ENCODE results near the gene PPP4R2.

Gene PPP4R2

GRCh38 chr3:73024836-73025235, 28.2 kb downstream of the PPP4R2 start:
- peaks cover 5% of the 10 kb centered on the region for H3K4me1 ChIP-seq (ENCODE audit: control insufficient read depth, insufficient read depth, low read length)

GRCh38 chr3:73026111-73026759, 29.6 kb downstream of the PPP4R2 start:
- Histone ChIP-seq H3K27ac (ENCODE audit: low read length) (no peak overlapping the region), H3K4me1 (ENCODE audit: control insufficient read depth, insufficient read depth, low read length) (peaks cover 5% of the 10 kb centered on the region), H3K36me3 (ENCODE audit: control insufficient read depth in 2 of 2, insufficient read depth in 2 of 2, low read length in 2 of 2) (no peaks in the 10 kb centered on the region)

More at GRCh38 chr3:73024836-73025235, 28.2 kb downstream of the PPP4R2 start:
- no peaks in the 10 kb centered on the region for H3K9me3 ChIP-seq (ENCODE audit: control insufficient read depth in 2 of 2, low read length in 2 of 2)
- no peak overlapping the region for H3K9ac ChIP-seq (ENCODE audit: low read length in 2 of 2)
- no peak overlapping the region for H3K27ac ChIP-seq (ENCODE audit: low read length)
- H3K4me3 ChIP-seq (ENCODE audit: low read length in 2 of 2), result no peak overlapping the region
- no peaks in the 10 kb centered on the region for H3K36me3 ChIP-seq (ENCODE audit: control insufficient read depth in 2 of 2, insufficient read depth in 2 of 2, low read length in 2 of 2)
- no peaks in the 10 kb centered on the region for H3K27me3 ChIP-seq (ENCODE audit: control insufficient read depth in 1 of 2, insufficient read depth in 2 of 2, low read length in 2 of 2)

GRCh38 chr3:73026760-73027113, 30.1 kb downstream of the PPP4R2 start:
- Histone ChIP-seq H3K9ac (ENCODE audit: low read length in 2 of 2) (no peak overlapping the region), H3K27ac (ENCODE audit: low read length) (no peak overlapping the region), H3K9me3 (ENCODE audit: control insufficient read depth in 2 of 2, low read length in 2 of 2) (no peaks in the 10 kb centered on the region), H3K27me3 (ENCODE audit: control insufficient read depth in 1 of 2, insufficient read depth in 2 of 2, low read length in 2 of 2) (no peaks in the 10 kb centered on the region), H3K4me3 (ENCODE audit: low read length in 2 of 2) (no peak overlapping the region), H3K4me1 (ENCODE audit: control insufficient read depth, insufficient read depth, low read length) (peaks cover 5% of the 10 kb centered on the region), H3K36me3 (ENCODE audit: control insufficient read depth in 2 of 2, insufficient read depth in 2 of 2, low read length in 2 of 2) (no peaks in the 10 kb centered on the region)

More at GRCh38 chr3:73026111-73026759, 29.6 kb downstream of the PPP4R2 start:
- no peaks in the 10 kb centered on the region for H3K9me3 ChIP-seq (ENCODE audit: control insufficient read depth in 2 of 2, low read length in 2 of 2)
- H3K4me3 ChIP-seq (ENCODE audit: low read length in 2 of 2), result no peak overlapping the region
- no peaks in the 10 kb centered on the region for H3K27me3 ChIP-seq (ENCODE audit: control insufficient read depth in 1 of 2, insufficient read depth in 2 of 2, low read length in 2 of 2)
- no peak overlapping the region for H3K9ac ChIP-seq (ENCODE audit: low read length in 2 of 2)

GRCh38 chr3:73028803-73029202, 32.2 kb downstream of the PPP4R2 start:
- Histone ChIP-seq H3K4me1 (ENCODE audit: control insufficient read depth, insufficient read depth, low read length) (peaks cover 5% of the 10 kb centered on the region), H3K27me3 (ENCODE audit: control insufficient read depth in 1 of 2, insufficient read depth in 2 of 2, low read length in 2 of 2) (no peaks in the 10 kb centered on the region), H3K4me3 (ENCODE audit: low read length in 2 of 2) (no peak overlapping the region), H3K9ac (ENCODE audit: low read length in 2 of 2) (no peak overlapping the region), H3K9me3 (ENCODE audit: control insufficient read depth in 2 of 2, low read length in 2 of 2) (no peaks in the 10 kb centered on the region), H3K36me3 (ENCODE audit: control insufficient read depth in 2 of 2, insufficient read depth in 2 of 2, low read length in 2 of 2) (no peaks in the 10 kb centered on the region), H3K27ac (ENCODE audit: low read length) (no peak overlapping the region)

- H3K27ac ChIP-seq (ENCODE audit: low read length), result no peak overlapping the region
- no peaks in the 10 kb centered on the region for H3K9me3 ChIP-seq (ENCODE audit: control insufficient read depth in 2 of 2, low read length in 2 of 2)
- no peak overlapping the region for H3K4me3 ChIP-seq (ENCODE audit: low read length in 2 of 2)
- no peak overlapping the region for H3K9ac ChIP-seq (ENCODE audit: low read length in 2 of 2)
- no peaks in the 10 kb centered on the region for H3K36me3 ChIP-seq (ENCODE audit: control insufficient read depth in 2 of 2, insufficient read depth in 2 of 2, low read length in 2 of 2)
- no peaks in the 10 kb centered on the region for H3K27me3 ChIP-seq (ENCODE audit: control insufficient read depth in 1 of 2, insufficient read depth in 2 of 2, low read length in 2 of 2)
- H3K4me1 ChIP-seq (ENCODE audit: control insufficient read depth, insufficient read depth, low read length), result peaks cover 5% of the 10 kb centered on the region
Observed at GRCh38 chr3:73029321-73029796, 32.7 kb downstream of the PPP4R2 start.

- H3K9me3 ChIP-seq (ENCODE audit: control insufficient read depth in 2 of 2, low read length in 2 of 2), result no peaks in the 10 kb centered on the region
- H3K36me3 ChIP-seq (ENCODE audit: control insufficient read depth in 2 of 2, insufficient read depth in 2 of 2, low read length in 2 of 2), result no peaks in the 10 kb centered on the region
- H3K4me3 ChIP-seq (ENCODE audit: low read length in 2 of 2), result no peak overlapping the region
- no peaks in the 10 kb centered on the region for H3K27me3 ChIP-seq (ENCODE audit: control insufficient read depth in 1 of 2, insufficient read depth in 2 of 2, low read length in 2 of 2)
- no peak overlapping the region for H3K9ac ChIP-seq (ENCODE audit: low read length in 2 of 2)
- H3K27ac ChIP-seq (ENCODE audit: low read length), result no peak overlapping the region
- H3K4me1 ChIP-seq (ENCODE audit: control insufficient read depth, insufficient read depth, low read length), result peaks cover 5% of the 10 kb centered on the region
Observed at GRCh38 chr3:73030073-73030597, 33.5 kb downstream of the PPP4R2 start.

GRCh38 chr3:73031573-73032103, 35.0 kb downstream of the PPP4R2 start:
- no peak overlapping the region for H3K4me3 ChIP-seq (ENCODE audit: low read length in 2 of 2)
- H3K4me1 ChIP-seq (ENCODE audit: control insufficient read depth, insufficient read depth, low read length), result peaks cover 5% of the 10 kb centered on the region
- H3K27ac ChIP-seq (ENCODE audit: low read length), result no peak overlapping the region
- H3K27me3 ChIP-seq (ENCODE audit: control insufficient read depth in 1 of 2, insufficient read depth in 2 of 2, low read length in 2 of 2), result no peaks in the 10 kb centered on the region
- H3K36me3 ChIP-seq (ENCODE audit: control insufficient read depth in 2 of 2, insufficient read depth in 2 of 2, low read length in 2 of 2), result no peaks in the 10 kb centered on the region
- H3K9ac ChIP-seq (ENCODE audit: low read length in 2 of 2), result no peak overlapping the region
- H3K9me3 ChIP-seq (ENCODE audit: control insufficient read depth in 2 of 2, low read length in 2 of 2), result no peaks in the 10 kb centered on the region

- Histone ChIP-seq H3K9ac (ENCODE audit: low read length in 2 of 2) (no peak overlapping the region), H3K27me3 (ENCODE audit: control insufficient read depth in 1 of 2, insufficient read depth in 2 of 2, low read length in 2 of 2) (no peaks in the 10 kb centered on the region), H3K4me1 (ENCODE audit: control insufficient read depth, insufficient read depth, low read length) (peaks cover 6% of the 10 kb centered on the region), H3K27ac (ENCODE audit: low read length) (no peak overlapping the region), H3K36me3 (ENCODE audit: control insufficient read depth in 2 of 2, insufficient read depth in 2 of 2, low read length in 2 of 2) (no peaks in the 10 kb centered on the region), H3K4me3 (ENCODE audit: low read length in 2 of 2) (no peak overlapping the region), H3K9me3 (ENCODE audit: control insufficient read depth in 2 of 2, low read length in 2 of 2) (no peaks in the 10 kb centered on the region)
Observed at GRCh38 chr3:73036694-73037591, 40.3 kb downstream of the PPP4R2 start.

- no peak overlapping the region for H3K4me3 ChIP-seq (ENCODE audit: low read length in 2 of 2)
- no peak overlapping the region for H3K9ac ChIP-seq (ENCODE audit: low read length in 2 of 2)
- H3K27me3 ChIP-seq (ENCODE audit: control insufficient read depth in 1 of 2, insufficient read depth in 2 of 2, low read length in 2 of 2), result no peaks in the 10 kb centered on the region
- H3K36me3 ChIP-seq (ENCODE audit: control insufficient read depth in 2 of 2, insufficient read depth in 2 of 2, low read length in 2 of 2), result no peaks in the 10 kb centered on the region
- H3K9me3 ChIP-seq (ENCODE audit: control insufficient read depth in 2 of 2, low read length in 2 of 2), result no peaks in the 10 kb centered on the region
- peaks cover 10% of the 10 kb centered on the region for H3K4me1 ChIP-seq (ENCODE audit: control insufficient read depth, insufficient read depth, low read length)
- no peak overlapping the region for H3K27ac ChIP-seq (ENCODE audit: low read length)
Observed at GRCh38 chr3:73041537-73041936, 44.9 kb downstream of the PPP4R2 start.

- H3K4me1 ChIP-seq (ENCODE audit: control insufficient read depth, insufficient read depth, low read length), result peaks cover 7% of the 10 kb centered on the region
- H3K36me3 ChIP-seq (ENCODE audit: control insufficient read depth in 2 of 2, insufficient read depth in 2 of 2, low read length in 2 of 2), result no peaks in the 10 kb centered on the region
- no peaks in the 10 kb centered on the region for H3K9me3 ChIP-seq (ENCODE audit: control insufficient read depth in 2 of 2, low read length in 2 of 2)
- no peaks in the 10 kb centered on the region for H3K27me3 ChIP-seq (ENCODE audit: control insufficient read depth in 1 of 2, insufficient read depth in 2 of 2, low read length in 2 of 2)
- H3K4me3 ChIP-seq (ENCODE audit: low read length in 2 of 2), result no peak overlapping the region
- no peak overlapping the region for H3K27ac ChIP-seq (ENCODE audit: low read length)
- no peak overlapping the region for H3K9ac ChIP-seq (ENCODE audit: low read length in 2 of 2)
Observed at GRCh38 chr3:73043414-73043813, 46.8 kb downstream of the PPP4R2 start.

Measured in stomach smooth muscle (tissue), 2 donors.